PC-9 (cell line): ENCODE measurements around the gene SUGCT.

Source experiments
- EZH2 ChIP-seq: fragments of 200-600 bp; sonication (generic); IDR thresholded peaks from 2 replicates; pipeline ENCODE4 v1.8.0; 2017; ENCODE audit warnings: antibody characterized with exemption, low read depth
- TF ChIP-seq, protein P1 (sequence below): fragments of 200-600 bp; sonication (generic); conservative IDR thresholded peaks from 2 replicates; pipeline ENCODE4 v1.6.1; 2017; ENCODE audit warnings: mixed run types, antibody characterized with exemption, mild to moderate bottlenecking, moderate library complexity

DNA sequence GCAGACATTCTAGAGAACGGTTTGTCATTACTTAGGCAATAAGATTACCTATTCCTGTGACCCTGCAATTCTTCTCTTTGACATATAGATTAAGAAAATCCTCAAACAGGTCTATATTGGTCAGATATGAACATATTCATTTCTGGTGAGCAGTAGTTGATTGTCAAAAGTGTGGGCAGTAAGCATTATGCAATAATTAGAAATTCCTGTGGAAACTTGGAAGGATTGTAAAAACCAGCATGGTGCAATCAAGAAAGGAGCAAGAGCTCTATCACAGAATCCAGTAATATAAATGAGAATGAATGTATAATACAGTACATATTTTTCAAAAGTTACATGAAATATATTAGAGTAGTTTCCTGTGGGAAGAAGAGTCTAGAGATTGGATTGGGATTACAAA lies 406.5 kb downstream of the SUGCT start:
- TF ChIP-seq, protein P1, sequence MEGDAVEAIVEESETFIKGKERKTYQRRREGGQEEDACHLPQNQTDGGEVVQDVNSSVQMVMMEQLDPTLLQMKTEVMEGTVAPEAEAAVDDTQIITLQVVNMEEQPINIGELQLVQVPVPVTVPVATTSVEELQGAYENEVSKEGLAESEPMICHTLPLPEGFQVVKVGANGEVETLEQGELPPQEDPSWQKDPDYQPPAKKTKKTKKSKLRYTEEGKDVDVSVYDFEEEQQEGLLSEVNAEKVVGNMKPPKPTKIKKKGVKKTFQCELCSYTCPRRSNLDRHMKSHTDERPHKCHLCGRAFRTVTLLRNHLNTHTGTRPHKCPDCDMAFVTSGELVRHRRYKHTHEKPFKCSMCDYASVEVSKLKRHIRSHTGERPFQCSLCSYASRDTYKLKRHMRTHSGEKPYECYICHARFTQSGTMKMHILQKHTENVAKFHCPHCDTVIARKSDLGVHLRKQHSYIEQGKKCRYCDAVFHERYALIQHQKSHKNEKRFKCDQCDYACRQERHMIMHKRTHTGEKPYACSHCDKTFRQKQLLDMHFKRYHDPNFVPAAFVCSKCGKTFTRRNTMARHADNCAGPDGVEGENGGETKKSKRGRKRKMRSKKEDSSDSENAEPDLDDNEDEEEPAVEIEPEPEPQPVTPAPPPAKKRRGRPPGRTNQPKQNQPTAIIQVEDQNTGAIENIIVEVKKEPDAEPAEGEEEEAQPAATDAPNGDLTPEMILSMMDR = no peak
- TF ChIP-seq EZH2 = no peak
